Stomach (tissue), 4 donors: ENCODE measurements around the gene SP110.

Source experiments
- EP300 ChIP-seq: sonication (generic); formaldehyde crosslinking; IDR thresholded peaks from one replicate; pipeline ENCODE4 v1.6.1; 2017; ENCODE audit warnings: antibody characterized with exemption
- POLR2A ChIP-seq, 4 donors: fragments of 450-650 bp; IDR thresholded peaks; one replicate each; pipeline ENCODE4 v1.6.1; 2016; ENCODE audit warnings: antibody characterized with exemption in 4 of 4, control low read depth in 2 of 4, mild to moderate bottlenecking in 1 of 4, moderate library complexity in 1 of 4
- TF ChIP-seq, protein P1 (sequence below), 7 experiments: fragments of 450-650 bp in 4 of 7; fragments of 200-600 bp in 3 of 7; sonication (generic) in 3 of 7; IDR thresholded peaks; one replicate each; pipeline ENCODE4 v1.5.1; 2016 to 2019; ENCODE audit warnings: antibody characterized with exemption in 7 of 7, control low read depth in 2 of 7, mild to moderate bottlenecking in 1 of 7

DNA sequence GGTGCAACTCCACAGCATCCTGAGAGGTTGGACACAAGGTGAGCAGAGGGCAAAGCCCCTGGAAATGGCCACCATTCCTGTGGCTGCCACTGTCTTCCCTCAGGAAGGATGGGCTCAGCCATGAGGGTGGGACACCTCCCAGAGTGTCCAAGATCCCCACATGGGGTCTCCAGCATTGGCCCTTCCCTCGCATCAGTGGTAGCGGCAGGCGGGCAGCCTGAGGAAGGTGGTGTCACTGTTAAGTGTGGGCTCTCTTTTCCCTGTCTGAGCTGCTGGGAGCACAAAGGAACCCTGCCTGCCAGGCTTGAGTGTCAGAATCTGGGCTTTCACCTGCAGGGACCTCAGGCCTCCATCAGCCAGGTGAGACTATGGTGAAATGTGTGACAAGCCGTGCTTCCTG lies 47.6 kb downstream of the SP110 start:
- TF ChIP-seq, protein P1, sequence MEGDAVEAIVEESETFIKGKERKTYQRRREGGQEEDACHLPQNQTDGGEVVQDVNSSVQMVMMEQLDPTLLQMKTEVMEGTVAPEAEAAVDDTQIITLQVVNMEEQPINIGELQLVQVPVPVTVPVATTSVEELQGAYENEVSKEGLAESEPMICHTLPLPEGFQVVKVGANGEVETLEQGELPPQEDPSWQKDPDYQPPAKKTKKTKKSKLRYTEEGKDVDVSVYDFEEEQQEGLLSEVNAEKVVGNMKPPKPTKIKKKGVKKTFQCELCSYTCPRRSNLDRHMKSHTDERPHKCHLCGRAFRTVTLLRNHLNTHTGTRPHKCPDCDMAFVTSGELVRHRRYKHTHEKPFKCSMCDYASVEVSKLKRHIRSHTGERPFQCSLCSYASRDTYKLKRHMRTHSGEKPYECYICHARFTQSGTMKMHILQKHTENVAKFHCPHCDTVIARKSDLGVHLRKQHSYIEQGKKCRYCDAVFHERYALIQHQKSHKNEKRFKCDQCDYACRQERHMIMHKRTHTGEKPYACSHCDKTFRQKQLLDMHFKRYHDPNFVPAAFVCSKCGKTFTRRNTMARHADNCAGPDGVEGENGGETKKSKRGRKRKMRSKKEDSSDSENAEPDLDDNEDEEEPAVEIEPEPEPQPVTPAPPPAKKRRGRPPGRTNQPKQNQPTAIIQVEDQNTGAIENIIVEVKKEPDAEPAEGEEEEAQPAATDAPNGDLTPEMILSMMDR (IDR thresholded peaks at IDR 0.05), result no peak
- TF ChIP-seq EP300 (no peak), POLR2A (IDR thresholded peaks at IDR 0.05) (no peak)
